ENCODE measurements around the gene CLCN3. TPM values are rescaled to one million over a fixed set of nuclear protein-coding genes. Genes with fewer than 3 reads are reported as not detected.
"Not testable (repeated sequence)": the region's sequence is repeated elsewhere in the genome, so short reads cannot be mapped to it uniquely, and the experiment has no call there.

The CLCN3 gene
- polyA plus RNA-seq, 3 donors: 58.3 to 66.7 (median 64.3) TPM

GRCh38 chr4:169664615-169665014 lies 44.2 kb downstream of the CLCN3 start:
- DNase-seq (ENCODE audit: extremely low read depth in 1 of 11, low read depth in 9 of 11, low spot score in 4 of 11): no peak

- DNase-seq (ENCODE audit: extremely low read depth in 1 of 11, low read depth in 9 of 11, low spot score in 4 of 11): no peak
Observed at GRCh38 chr4:169665046-169665737, 44.8 kb downstream of the CLCN3 start.

- no peak for DNase-seq (ENCODE audit: extremely low read depth in 1 of 11, low read depth in 9 of 11, low spot score in 4 of 11)
Observed at GRCh38 chr4:169668069-169668721, 47.8 kb downstream of the CLCN3 start.

- DNase-seq (ENCODE audit: extremely low read depth in 1 of 11, low read depth in 9 of 11, low spot score in 4 of 11): no peak
Observed at GRCh38 chr4:169675825-169676224, 55.4 kb downstream of the CLCN3 start.

GRCh38 chr4:169677150-169677748 lies 56.9 kb downstream of the CLCN3 start:
- no peak for DNase-seq (ENCODE audit: extremely low read depth in 1 of 11, low read depth in 9 of 11, low spot score in 4 of 11)

- DNase-seq (ENCODE audit: extremely low read depth in 1 of 11, low read depth in 9 of 11, low spot score in 4 of 11): not testable (repeated sequence)
Observed at GRCh38 chr4:169678486-169678885, 58.1 kb downstream of the CLCN3 start.

GRCh38 chr4:169678951-169679591 lies 58.7 kb downstream of the CLCN3 start:
- DNase-seq (ENCODE audit: extremely low read depth in 1 of 11, low read depth in 9 of 11, low spot score in 4 of 11): not testable (repeated sequence)

GRCh38 chr4:169682372-169683047 lies 62.1 kb downstream of the CLCN3 start:
- DNase-seq (ENCODE audit: extremely low read depth in 1 of 11, low read depth in 9 of 11, low spot score in 4 of 11): no peak

GRCh38 chr4:169689681-169690080 lies 69.3 kb downstream of the CLCN3 start:
- peak in 2 of 11 donors; percentile 9 to 13 for DNase-seq (ENCODE audit: extremely low read depth in 1 of 11, low read depth in 9 of 11, low spot score in 4 of 11)

- DNase-seq (ENCODE audit: extremely low read depth in 1 of 11, low read depth in 9 of 11, low spot score in 4 of 11): peak in 1 of 11 donors; percentile 2
Observed at GRCh38 chr4:169690787-169691186, 70.4 kb downstream of the CLCN3 start.

GRCh38 chr4:169698331-169698730 lies 78.0 kb downstream of the CLCN3 start:
- DNase-seq (ENCODE audit: extremely low read depth in 1 of 11, low read depth in 9 of 11, low spot score in 4 of 11): no peak

- DNase-seq (ENCODE audit: extremely low read depth in 1 of 11, low read depth in 9 of 11, low spot score in 4 of 11): no peak
Observed at GRCh38 chr4:169707958-169708643, 87.7 kb downstream of the CLCN3 start.

- no peak for DNase-seq (ENCODE audit: extremely low read depth in 1 of 11, low read depth in 9 of 11, low spot score in 4 of 11)
Observed at GRCh38 chr4:169715826-169716225, 95.4 kb downstream of the CLCN3 start.

GRCh38 chr4:169716677-169717076 lies 96.3 kb downstream of the CLCN3 start:
- DNase-seq (ENCODE audit: extremely low read depth in 1 of 11, low read depth in 9 of 11, low spot score in 4 of 11): no peak

GRCh38 chr4:169720529-169720928 lies 100.2 kb downstream of the CLCN3 start:
- DNase-seq (ENCODE audit: extremely low read depth in 1 of 11, low read depth in 9 of 11, low spot score in 4 of 11): no peak

GRCh38 chr4:169723207-169723965 lies 103.0 kb downstream of the CLCN3 start:
- DNase-seq (ENCODE audit: extremely low read depth in 1 of 11, low read depth in 9 of 11, low spot score in 4 of 11): no peak

GRCh38 chr4:169724260-169724659 lies 103.9 kb downstream of the CLCN3 start:
- no peak for DNase-seq (ENCODE audit: extremely low read depth in 1 of 11, low read depth in 9 of 11, low spot score in 4 of 11)

- no peak for DNase-seq (ENCODE audit: extremely low read depth in 1 of 11, low read depth in 9 of 11, low spot score in 4 of 11)
Observed at GRCh38 chr4:169727616-169728015, 107.2 kb downstream of the CLCN3 start.
